LNCAP (cell line): ENCODE results near the gene LENG1.

Experiments used
- TF ChIP-seq, protein P1 (sequence below): fragments of 450-650 bp; IDR thresholded peaks from 2 replicates; pipeline ENCODE4 v1.5.1; 2017; ENCODE audit warnings: mild to moderate bottlenecking

The LENG1 gene

DNA sequence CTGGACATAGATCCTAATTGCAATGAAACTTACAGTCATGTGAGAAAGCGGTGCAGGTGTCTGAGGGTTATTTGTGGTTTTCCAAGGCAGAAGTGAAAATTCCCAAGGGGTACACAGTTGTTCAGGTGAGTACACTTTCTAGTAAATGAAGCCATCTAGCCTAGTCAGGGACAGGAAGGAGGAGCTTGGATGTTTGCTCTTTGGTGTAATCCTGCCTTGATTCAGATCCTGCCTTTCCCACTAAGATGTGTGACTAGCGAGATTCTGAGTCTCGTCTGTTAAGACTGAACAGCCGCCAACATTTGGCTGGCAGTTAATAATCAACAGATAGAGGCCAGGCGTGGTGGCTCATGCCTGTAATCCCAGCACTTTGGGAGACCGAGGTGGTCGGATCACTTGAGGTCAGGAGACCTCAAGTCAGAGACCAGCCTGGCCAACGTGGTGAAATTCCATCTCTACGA lies 43.7 kb upstream of the LENG1 start:
- TF ChIP-seq, protein P1, sequence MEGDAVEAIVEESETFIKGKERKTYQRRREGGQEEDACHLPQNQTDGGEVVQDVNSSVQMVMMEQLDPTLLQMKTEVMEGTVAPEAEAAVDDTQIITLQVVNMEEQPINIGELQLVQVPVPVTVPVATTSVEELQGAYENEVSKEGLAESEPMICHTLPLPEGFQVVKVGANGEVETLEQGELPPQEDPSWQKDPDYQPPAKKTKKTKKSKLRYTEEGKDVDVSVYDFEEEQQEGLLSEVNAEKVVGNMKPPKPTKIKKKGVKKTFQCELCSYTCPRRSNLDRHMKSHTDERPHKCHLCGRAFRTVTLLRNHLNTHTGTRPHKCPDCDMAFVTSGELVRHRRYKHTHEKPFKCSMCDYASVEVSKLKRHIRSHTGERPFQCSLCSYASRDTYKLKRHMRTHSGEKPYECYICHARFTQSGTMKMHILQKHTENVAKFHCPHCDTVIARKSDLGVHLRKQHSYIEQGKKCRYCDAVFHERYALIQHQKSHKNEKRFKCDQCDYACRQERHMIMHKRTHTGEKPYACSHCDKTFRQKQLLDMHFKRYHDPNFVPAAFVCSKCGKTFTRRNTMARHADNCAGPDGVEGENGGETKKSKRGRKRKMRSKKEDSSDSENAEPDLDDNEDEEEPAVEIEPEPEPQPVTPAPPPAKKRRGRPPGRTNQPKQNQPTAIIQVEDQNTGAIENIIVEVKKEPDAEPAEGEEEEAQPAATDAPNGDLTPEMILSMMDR: no peak

DNA sequence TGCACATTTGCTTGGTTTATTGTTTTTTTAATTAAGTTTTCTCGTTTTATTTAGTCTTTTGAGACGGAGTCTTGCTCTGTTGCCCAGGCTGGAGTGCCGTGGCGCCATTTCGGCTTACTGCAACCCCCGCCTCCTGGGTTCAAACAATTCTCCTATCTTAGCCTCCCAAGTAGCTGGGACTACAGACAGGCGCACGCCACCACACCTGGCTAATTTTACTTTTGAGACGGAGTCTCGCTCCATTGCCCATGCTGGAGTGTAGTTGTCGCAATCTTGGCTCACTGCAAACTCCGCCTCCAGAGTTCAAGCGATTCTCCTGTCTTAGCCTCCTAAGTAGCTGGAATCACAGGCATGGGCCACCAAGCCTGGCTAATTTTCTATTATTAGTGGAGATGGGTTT lies 42.5 kb upstream of the LENG1 start:
- TF ChIP-seq, protein P1: no peak

DNA sequence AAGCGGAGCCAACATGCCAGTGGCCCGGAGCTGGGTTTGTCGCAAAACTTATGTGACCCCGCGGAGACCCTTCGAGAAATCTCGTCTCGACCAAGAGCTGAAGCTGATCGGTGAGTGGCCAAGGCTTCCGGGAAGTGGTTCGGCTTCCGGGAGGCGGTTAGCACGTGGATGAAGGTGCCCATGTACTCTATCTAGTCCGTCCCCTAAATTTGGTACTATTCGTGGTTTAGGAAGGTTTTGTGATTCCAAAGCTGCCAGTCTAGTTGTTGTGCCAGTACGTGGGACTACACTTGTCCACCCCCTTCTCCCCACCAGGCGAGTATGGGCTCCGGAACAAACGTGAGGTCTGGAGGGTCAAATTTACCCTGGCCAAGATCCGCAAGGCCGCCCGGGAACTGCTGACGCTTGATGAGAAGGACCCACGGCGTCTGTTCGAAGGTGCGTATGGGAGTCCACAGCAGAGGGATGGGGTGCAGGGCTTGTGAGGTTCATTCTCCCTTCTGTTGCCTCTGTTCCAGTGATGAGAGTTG lies 41.7 kb upstream of the LENG1 start:
- TF ChIP-seq, protein P1: no peak

DNA sequence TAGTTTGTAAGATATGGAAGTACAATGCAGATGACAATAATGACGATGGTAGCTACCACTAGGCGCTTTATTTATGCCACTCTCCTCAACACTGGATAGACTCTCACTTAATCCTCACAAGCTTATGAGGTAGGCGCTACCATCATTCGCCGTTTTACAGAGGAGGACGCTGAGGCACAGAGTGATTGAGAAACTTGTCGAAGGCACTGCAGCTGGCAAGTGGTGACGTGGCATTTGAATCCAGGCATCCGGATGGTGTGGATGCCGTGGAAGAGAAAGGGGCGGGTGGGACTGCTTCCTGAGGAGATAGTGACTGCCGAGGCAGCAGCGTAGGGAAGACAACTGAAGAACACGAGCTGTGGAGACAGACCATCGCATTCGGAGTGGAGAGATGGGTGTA lies 39.9 kb upstream of the LENG1 start:
- TF ChIP-seq, protein P1: no peak

DNA sequence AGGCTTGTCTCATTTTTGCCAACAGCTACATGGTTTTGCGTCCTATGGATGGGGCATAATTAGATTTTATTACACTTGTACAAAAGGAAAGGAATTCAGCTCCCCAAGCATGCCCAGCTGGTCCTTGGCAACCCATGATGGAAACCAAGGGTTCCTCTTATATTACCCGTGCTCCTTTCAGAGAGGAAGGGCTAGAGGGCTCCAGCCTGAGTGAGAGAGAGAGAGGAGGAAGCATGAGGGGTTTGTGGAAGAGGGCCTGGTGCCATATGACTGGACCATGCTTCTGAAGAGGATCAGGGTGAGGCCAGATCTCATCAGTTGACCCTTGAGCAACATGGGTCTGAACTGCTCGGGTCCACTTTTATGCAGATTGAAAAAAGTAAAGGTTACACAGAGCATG lies 37.6 kb upstream of the LENG1 start:
- TF ChIP-seq, protein P1: no peak

DNA sequence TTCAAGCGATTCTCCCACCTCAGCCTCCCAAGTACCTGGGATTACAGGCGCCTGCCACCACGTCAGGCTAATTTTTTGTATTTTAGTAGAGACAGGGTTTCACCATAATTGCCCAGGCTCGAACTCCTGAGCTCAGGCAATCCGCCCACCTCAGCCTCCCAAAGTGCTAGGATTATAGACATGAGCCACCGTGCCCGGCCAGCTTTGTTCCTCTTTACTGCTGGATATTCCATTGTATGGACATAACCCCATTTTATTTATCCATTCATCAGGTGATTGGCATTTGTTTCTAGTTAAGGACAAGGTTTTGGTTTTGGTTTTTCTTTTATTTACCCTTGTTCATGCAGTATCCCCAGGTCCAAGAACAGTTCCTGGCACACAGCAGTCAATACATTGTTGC lies 37.0 kb upstream of the LENG1 start:
- TF ChIP-seq, protein P1: no peak

DNA sequence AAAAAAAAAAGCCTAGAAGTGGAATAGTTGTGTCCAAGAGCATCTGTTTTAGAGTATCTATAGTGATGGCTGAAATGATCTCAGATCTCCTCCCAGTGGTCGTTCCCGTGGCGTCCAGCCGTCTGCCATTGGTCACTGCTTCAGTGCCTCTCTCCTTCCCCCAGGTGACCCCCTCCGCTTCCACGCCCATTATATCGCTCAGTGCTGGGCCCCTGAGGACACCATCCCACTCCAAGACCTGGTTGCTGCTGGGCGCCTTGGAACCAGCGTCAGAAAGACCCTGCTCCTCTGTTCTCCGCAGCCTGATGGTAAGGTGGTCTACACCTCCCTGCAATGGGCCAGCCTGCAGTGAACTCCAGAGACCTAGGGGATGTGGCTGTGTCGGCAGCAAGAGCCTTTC lies 33.5 kb upstream of the LENG1 start:
- TF ChIP-seq, protein P1: no peak
